ENCODE results near the gene ATG13. TPM values are rescaled to one million over a fixed set of nuclear protein-coding genes. Genes with fewer than 3 reads are reported as not detected.

The ATG13 gene
- total RNA-seq, 2 experiments from 2014 or later: 52.5 to 59.0 TPM

DNA sequence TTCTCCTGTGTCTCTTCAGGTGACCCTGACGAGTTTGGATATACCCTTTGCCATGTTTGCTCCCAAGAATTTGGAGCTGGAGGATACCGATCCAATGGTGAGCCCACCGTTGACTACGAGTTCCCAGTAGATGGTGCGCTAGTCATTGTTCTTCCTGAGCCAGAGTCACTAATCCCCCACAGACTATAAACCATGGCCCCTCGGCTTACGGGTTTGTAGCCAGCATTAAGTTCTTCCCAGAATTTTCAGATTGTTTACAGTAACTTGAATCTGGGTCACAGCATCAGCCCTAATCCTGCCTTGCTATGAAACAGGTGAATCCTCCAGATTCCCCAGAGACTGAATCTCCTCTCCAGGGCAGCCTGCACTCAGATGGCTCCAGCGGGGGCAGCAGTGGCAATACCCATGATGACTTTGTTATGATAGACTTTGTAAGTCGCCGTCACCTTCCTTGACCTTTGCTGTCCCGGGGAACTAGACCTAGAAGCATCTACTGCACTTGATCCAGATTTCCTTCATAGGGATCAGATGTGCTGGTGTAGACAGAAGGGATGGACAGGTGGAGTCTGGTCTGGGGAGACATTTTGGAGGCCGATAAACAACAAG is 51.2 kb downstream of the ATG13 start:
- ChIA-PET CTCF (interaction anchor here (1.3 kb wide), 1 partner anchor 51 kb away, joined by 3 read pairs; the partner anchor contains the start of gene ATG13), POLR2A (no interaction called here)

GRCh38 chr11:46669711-46670139 is 52.4 kb downstream of the ATG13 start:
- ChIA-PET POLR2A (interaction anchor here (0.6 kb wide), 1 partner anchor 279 kb away, joined by 3 read pairs; no protein-coding TSS in a partner anchor), CTCF (interaction anchor here (1.0 to 1.3 kb wide), 3 partner anchors 31 to 146 kb away, joined by 3 read pairs; partner anchors contain the start of genes ARHGAP1, ATG13 and ZNF408)

GRCh38 chr11:46670521-46670920 is 53.2 kb downstream of the ATG13 start:
- ChIA-PET CTCF (interaction anchor here (0.8 to 1.2 kb wide), 4 partner anchors 20 to 145 kb away, joined by 3 read pairs; partner anchors contain the start of genes ARHGAP1 and ZNF408), POLR2A (interaction anchor here (0.7 kb wide), 1 partner anchor 12 kb away, joined by 4 read pairs; no protein-coding TSS in a partner anchor)

- POLR2A ChIA-PET: no interaction called here
Measured at GRCh38 chr11:46671958-46672315, 54.6 kb downstream of the ATG13 start.

GRCh38 chr11:46672381-46672839 is 55.1 kb downstream of the ATG13 start:
- ChIA-PET CTCF (interaction anchor here (0.8 kb wide), 1 partner anchor 24 kb away, joined by 3 read pairs; no protein-coding TSS in a partner anchor), POLR2A (no interaction called here)

More at GRCh38 chr11:46671958-46672315, 54.6 kb downstream of the ATG13 start:
- CTCF ChIA-PET: interaction anchor here (0.8 kb wide), 1 partner anchor 24 kb away, joined by 3 read pairs; no protein-coding TSS in a partner anchor

GRCh38 chr11:46673713-46674462 is 56.5 kb downstream of the ATG13 start:
- ChIA-PET CTCF (no interaction called here), POLR2A (interaction anchor here (1.3 kb wide), 1 partner anchor 26 kb away, joined by 3 read pairs; the partner anchor contains the start of gene ARHGAP1)

- CTCF ChIA-PET: interaction anchor here (0.9 kb wide), 1 partner anchor 22 kb away, joined by 3 read pairs; no protein-coding TSS in a partner anchor
- POLR2A ChIA-PET: interaction anchor here (1.3 kb wide), 1 partner anchor 25 kb away, joined by 3 read pairs; the partner anchor contains the start of gene ARHGAP1
Measured at GRCh38 chr11:46674463-46675287, 57.3 kb downstream of the ATG13 start.

GRCh38 chr11:46675288-46675851 is 58.0 kb downstream of the ATG13 start:
- ChIA-PET POLR2A (interaction anchor here (0.7 to 1.3 kb wide), 2 partner anchors 25 to 145 kb away, joined by 3 to 7 read pairs; partner anchors contain the start of gene ARHGAP1), CTCF (interaction anchor here (0.9 kb wide), 1 partner anchor 21 kb away, joined by 3 read pairs; no protein-coding TSS in a partner anchor)

DNA sequence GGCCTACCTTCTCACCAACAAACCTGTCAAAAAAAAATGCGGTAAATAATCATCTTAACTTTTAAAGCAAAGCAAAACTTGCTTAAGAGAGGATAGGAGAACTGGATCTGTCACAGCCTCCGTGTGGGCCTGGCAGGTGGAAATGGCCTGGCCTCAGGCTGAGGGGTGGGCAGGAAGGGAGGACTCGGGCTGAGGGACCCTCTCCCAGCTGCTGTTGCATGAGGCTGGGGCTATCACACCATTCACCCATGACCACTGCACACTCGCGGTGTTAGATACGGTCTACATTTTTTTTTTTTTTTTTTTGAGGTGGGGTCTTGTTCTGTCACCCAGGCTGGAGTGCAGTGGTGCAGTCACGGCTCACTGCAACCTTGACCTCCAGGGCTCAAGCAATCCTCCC is 58.6 kb downstream of the ATG13 start:
- ChIA-PET POLR2A (interaction anchor here (0.7 kb wide), 1 partner anchor 146 kb away, joined by 7 read pairs; no protein-coding TSS in a partner anchor), CTCF (no interaction called here)

DNA sequence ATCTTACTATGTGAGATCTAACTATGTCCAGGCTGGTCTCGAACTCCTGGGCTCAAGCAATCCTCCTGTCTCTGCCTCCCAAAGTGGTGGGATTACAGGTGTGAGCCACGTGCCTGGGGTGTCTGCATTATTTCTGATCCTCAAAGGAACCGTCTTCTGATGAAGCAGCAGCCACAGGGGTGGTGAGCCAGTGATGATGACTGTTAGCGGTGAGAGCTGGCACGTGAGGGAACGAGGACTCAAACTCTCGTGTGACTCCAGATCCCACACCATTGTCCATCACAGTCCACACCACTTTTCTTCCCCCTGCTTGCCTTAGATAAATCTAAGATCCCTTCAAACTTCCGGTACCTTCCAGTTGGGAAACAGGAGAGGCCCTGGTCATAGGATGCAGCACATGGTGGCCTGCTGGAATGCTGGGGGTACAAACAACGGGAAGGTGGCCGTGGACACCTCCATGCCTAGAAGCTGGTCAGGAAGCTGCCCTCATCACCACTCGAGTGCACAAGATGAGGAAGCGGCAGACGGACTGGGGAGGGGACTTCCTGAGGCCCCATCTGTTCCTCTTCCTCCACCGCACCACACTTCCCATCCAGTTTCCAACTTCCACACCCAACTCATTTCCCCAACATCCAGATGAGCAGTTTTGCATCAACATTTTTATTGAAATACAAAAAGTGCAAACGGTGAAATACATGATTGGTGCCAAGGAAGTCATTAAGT is 59.2 kb downstream of the ATG13 start:
- ChIA-PET CTCF (no interaction called here), POLR2A (no interaction called here)

GRCh38 chr11:46677169-46677568 is 59.8 kb downstream of the ATG13 start:
- POLR2A ChIA-PET: no interaction called here
- CTCF ChIA-PET: no interaction called here

- CTCF ChIA-PET: interaction anchor here (0.6 kb wide), 1 partner anchor 83 kb away, joined by 3 read pairs; no protein-coding TSS in a partner anchor
- POLR2A ChIA-PET: no interaction called here
Measured at GRCh38 chr11:46677991-46678740, 60.8 kb downstream of the ATG13 start.

GRCh38 chr11:46678741-46679130 is 61.4 kb downstream of the ATG13 start:
- ChIA-PET POLR2A (no interaction called here), CTCF (interaction anchor here (0.6 kb wide), 1 partner anchor 83 kb away, joined by 3 read pairs; no protein-coding TSS in a partner anchor)

GRCh38 chr11:46679241-46680163 is 62.1 kb downstream of the ATG13 start:
- ChIA-PET CTCF (no interaction called here), POLR2A (no interaction called here)

DNA sequence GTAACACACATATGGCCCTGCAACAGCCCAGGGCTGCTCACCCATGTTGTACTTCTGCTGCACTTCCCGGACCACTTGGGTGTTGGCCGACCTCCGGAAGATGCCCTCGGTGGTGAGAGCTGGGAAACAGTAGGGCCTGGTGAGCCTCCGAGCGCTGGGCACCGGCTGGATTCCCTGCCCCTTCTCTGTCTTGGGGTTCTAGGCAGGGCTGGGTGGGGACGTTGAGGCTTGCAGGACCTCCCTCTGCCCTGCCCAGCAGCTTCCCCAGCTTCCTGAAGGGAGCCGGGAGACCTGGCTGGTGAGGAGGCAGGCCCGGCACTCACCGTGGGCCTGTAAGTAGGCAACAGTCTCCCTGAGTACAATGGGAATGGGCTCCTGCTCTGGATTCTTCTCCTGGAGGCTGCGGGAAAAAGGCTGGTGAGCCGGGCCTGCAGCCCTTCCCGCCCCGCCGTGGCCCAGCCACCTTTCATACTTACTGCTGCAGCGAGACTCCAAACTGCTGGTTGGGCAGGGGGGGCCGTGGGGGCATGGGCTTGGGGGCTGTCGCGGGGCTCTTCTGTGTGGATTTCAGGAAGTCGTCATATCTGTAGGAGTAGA is 62.9 kb downstream of the ATG13 start:
- ChIA-PET CTCF (no interaction called here), POLR2A (no interaction called here)

GRCh38 chr11:46680815-46681214 is 63.5 kb downstream of the ATG13 start:
- ChIA-PET CTCF (no interaction called here), POLR2A (no interaction called here)

Data from activated CD8-positive, alpha-beta memory T cell treated with anti-CD3 and anti-CD28 coated beads for 36 hours (primary cell).